Esophagus muscularis mucosa (tissue), 3 donors: ENCODE results near the gene ST6GAL1.

Source experiments
- CTCF ChIP-seq, 3 experiments: fragments of 200-600 bp in 2 of 3; fragments of 450-650 bp in 1 of 3; sonication (generic) in 2 of 3; IDR thresholded peaks; one replicate each; pipeline ENCODE4 v1.5.1; 2017 to 2019; ENCODE audit warnings: antibody characterized with exemption in 3 of 3, mild to moderate bottlenecking in 2 of 3, moderate library complexity in 1 of 3
- POLR2A ChIP-seq: fragments of 450-650 bp; IDR thresholded peaks from one replicate; pipeline ENCODE4 v1.6.1; 2017; ENCODE audit warnings: antibody characterized with exemption, moderate library complexity, mild to moderate bottlenecking, low read depth
- POLR2AphosphoS5 ChIP-seq, 2 donors: sonication (generic); formaldehyde crosslinking; IDR thresholded peaks; one replicate each; pipeline ENCODE4 v1.6.1; 2017; ENCODE audit warnings: antibody characterized with exemption in 2 of 2

DNA sequence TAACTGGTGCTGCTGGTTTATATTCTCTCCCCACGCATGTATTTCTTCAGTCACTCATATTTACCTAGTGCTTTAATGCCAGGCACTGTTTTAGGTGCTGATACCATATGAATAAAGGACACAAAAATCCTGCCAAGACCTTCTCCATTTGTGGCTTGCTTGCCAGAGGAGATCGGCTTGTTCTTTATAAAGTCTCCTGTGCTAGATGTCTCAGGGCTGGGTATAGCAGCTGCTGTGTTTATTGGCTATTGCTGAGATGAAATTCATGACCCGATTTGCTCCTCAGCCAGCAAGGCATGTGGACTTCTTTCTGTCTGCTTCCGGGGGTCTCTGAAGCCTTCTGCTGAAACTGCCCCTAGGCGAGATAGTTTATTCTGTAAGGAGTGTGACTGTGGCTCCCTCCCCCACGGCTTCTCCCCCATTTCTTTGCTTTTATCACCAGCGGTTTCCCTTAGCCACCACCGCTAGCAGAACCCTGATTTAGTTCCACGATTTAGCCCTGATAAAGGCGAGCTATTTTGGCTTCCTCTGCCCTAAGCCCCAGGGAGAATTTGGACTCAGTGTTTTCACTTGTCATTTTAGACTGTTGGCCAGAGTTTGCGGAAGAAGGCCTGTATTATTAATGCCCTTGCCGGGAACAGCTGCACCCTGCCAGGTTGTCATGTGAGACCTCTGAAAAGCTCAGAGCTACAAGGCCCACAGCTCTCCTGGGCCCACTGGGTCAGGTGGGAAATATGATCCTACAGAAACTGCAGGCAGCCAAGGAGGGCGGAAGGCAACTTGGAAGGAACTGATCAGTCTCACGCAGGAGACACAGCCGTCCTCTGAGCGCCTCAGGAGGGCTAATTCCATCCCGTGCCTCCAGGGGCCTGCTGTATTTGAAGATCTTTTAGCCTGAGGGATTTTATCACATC, 46.8 kb downstream of the ST6GAL1 start:
- peak; percentile 51 to 80 for TF ChIP-seq POLR2AphosphoS5 (IDR thresholded peaks at IDR 0.05)
- TF ChIP-seq POLR2A: no peak
- TF ChIP-seq CTCF (IDR thresholded peaks at IDR 0.05): peak in 1 of 3 experiments; percentile 22
